GM19324 (cell line): Measurements from ENCODE around the gene OR8D2.

ENCODE experiments used
- ATAC-seq: cut with Tn5 transposase; IDR thresholded peaks from one replicate; pipeline ENCODE4 v1.9.1; 2021; ENCODE audit warnings: mild to moderate bottlenecking, moderate library complexity; ENCODE audit not compliant: unreplicated experiment, low FRiP score

The OR8D2 gene

DNA sequence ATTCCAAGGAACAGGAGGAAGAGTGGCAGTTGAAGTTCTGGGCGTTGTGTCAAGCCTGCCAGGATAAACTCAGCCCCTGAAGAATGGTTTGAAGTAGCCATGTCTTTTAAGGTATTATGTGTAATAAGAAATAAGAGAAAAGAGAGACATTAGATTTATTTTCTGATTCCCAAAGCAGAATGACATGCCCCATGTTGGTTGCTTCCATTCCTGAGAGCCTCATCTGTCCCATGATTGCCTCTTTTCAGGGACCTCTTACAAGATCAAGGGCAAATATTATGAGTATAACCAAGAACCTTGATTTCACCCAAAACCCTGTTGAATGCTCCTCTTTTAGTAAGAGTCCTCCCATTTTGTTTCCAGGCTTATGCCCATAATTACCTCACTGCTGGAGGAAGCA is at the start of gene OR8D2:
OR8D2 (minus strand) TSS at position 101 of the 400 bp plus-strand sequence; CDS start at position 101, 0 bp downstream.
- ATAC-seq = no peak

DNA sequence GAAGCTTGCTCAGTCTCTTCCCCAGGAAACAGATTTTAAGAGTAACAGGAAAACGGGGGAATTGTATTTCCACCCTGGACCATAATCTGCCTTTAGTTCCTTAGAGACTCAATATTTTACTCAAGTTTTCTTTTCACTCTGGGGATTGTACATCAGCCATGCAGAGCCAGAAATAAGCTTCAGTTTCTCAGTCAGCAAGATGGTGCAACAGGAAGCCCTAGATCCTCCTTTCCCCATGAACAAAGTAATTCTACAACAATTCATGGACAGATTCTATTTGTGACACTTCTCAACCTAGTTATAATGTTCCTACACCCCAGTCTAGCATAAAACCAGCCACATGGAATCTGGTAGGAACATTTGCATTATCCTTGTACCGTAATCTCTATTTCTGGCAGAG is 39.6 kb upstream of the OR8D2 start:
- ATAC-seq = no peak

DNA sequence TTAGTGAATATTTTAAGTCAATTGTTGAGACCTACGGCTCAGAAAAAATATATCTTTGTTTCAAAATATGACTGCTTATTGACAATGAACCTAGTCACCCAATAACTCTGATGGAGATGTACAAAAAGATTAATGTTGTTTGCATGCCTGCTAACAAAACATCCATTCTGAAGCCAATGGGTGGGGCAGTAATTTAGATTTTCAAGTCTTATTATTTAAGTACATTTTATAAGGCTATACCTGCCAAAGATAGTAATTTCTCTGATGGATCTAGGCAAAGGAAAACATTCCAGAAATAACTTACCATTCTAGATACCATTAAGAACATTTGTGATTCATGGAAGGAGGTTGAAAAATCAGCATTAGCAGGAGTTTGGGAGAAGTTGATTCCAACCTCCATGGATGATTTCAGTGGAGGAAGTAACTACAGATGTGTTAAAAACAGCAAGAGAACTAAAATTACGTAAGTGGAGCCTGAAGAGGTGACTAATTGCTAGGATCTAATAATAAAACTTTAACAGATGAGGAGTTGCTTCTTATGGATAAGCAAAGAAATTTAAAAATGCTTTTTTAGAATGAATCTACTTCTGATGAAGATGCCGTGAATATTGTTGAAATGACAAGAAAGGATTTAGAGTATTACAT is 26.4 kb upstream of the OR8D2 start:
- no peak for ATAC-seq

DNA sequence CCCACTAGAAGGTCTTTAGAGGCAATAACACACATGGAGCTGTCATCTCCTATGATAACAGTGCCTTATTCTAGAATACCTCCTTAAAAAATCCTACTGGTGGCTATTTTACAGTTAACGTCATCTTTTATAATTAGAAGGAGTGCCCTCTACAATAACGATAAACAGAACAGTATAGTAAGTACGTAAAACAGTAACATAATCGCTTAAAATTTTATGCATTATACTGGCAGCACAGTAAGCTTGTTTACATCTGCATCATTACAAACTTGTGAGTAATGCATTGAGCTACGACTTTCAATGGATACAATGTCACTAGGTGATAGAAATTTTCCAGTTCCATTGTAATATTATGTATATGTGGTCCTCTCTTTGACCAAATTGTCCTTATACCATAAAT is 24.3 kb upstream of the OR8D2 start:
- ATAC-seq = no peak

DNA sequence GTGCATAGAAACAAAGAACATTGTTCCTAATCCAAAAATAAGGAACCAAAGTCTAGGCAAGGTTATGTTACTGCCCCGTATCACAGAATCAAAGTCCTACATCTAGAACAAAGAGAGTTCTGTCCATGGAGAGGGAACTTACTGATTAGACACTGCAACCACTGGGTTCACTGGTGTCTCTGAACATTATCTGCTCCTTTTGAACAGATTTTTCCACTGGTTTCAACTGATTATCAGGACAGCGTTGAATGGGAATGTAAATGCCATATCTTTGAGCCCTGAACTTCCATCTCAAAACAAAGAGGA is 20.1 kb upstream of the OR8D2 start:
- no peak for ATAC-seq

- no peak for ATAC-seq
Observed at GRCh38 chr11:124339396-124340141, 19.6 kb upstream of the OR8D2 start.

DNA sequence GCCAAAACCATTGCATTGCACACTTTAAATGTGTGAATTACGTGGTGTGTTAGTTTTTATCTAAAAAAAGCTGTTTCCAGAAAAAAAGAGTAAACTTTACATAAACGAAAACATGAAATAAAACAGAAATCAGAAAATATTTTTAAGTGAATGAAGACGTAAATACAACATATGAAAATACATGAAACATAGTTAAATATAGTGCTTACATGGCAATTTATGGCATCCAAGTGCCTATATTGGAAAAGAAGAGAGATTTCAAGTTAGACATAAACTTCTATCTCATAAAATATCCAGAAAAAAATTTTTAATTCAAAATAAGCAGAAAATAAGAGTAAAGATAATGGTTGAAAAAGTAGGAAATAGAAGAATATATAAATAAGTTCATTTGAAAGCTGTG is 11.9 kb upstream of the OR8D2 start:
- ATAC-seq = no peak

DNA sequence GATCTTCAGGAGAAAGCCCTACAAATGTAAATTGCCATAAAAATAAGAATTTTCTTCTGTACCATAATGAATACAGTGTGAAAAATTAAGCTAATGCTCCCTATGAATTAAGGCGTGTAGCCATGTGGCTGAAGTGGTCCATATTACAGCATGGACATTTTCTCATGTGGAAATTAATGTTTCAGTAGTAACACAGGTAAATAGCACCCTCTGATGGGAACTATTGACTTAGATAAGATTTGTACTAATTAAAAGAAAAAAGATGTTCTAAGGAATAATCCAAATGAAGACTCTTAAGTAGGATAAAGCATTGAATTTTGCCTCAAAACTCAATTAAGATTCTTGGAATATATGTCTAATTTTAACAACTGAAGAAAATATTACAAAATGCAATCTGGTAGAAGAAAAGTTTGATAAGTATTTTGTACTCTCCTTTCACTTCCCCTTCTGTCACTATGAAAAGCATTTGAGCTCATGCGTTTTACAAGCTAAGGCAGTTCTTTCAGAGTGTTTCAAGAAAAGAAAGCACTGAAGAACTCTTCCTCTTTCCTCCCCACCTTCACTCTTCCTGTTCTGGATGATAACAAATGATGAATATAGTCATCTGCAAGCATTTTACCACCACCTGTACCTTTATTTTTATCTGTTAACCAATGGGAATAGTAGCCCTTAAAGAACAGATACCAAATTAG is 9.9 kb upstream of the OR8D2 start:
- no peak for ATAC-seq

DNA sequence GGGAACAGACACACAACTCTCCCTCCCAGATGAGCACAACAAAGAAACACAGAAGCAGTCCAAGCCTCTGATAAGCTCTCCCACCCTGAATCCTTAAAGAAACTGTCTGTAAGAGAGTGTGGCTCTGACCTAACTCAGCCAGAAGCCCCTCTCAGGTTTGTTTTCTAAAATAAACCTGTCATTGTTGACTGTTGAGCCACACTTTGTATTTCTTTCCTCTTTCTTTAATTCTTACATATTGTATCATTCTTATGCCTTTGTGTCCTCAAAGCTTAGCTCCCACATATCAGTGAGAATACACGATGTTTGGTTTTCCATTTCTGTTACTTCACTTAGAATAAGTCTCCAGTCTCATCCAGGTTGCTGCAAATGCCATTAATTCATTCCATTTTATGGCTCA is 7.8 kb upstream of the OR8D2 start:
- ATAC-seq = no peak

DNA sequence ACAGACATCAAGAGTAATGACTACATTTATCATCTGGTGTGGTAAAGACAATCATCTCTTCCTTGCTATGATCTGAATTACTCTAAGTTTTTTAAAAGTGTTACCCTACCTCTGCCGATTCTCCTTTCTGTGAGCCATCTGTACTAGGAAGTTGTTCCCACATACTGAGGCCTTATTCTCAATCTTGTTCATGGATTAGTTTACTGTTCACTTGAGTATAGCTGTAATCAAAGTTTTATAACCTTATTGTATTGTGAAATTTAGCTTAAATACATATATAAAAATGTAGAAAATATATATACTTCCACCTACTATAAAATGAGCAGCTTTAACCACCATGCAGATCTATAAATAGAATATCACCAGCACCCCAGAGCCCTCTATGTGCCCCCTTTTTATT is 2.4 kb upstream of the OR8D2 start:
- ATAC-seq = no peak

GRCh38 chr11:124315052-124315451 is 4.9 kb downstream of the OR8D2 start:
- ATAC-seq = no peak

- no peak for ATAC-seq
Observed at GRCh38 chr11:124313849-124314248, 6.1 kb downstream of the OR8D2 start, which contains the start of gene OR8D1. TSS of gene OR8D1 (minus strand) at chr11:124313949. CDS start at chr11:124310766, 3,183 bp downstream.

DNA sequence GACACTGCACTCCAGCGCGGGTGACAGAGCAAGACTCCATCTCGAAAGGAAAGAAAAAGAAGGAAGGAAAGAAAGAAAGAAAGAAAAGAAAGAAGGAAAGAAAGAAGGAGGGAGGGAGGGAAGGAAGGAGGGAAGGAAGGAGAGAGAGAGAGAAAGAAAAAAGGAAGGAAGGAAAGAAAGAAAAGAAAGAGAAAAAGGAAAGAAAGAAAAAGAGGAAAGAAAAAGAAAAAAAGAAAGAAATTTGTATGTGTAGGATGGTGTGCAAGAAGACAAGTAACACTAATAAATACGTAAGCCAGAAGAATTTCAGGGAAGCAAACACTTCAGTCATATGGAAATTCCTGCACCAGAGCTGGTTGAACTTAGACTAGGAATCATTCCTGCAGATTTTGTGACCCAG is 6.9 kb downstream of the OR8D2 start:
- no peak for ATAC-seq

DNA sequence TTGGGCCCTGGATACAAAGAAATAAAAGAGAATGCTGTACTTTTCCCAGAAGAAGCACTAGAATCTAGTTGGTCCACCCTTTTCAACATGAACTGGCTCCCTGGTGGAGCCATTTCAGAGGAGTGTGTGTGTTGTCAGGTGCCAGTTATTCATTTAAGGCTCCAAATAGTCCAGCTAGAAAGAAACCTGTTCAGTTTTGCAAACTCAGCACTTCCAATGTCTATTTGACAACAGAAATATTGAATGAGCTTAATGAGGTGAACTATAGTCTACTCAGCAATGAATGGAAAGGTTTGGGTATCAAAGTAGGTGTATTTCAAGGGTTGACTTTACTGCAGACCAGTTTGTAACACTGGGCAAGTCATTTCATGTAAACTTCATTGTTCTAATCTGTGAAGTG is 8.3 kb downstream of the OR8D2 start:
- ATAC-seq = no peak

DNA sequence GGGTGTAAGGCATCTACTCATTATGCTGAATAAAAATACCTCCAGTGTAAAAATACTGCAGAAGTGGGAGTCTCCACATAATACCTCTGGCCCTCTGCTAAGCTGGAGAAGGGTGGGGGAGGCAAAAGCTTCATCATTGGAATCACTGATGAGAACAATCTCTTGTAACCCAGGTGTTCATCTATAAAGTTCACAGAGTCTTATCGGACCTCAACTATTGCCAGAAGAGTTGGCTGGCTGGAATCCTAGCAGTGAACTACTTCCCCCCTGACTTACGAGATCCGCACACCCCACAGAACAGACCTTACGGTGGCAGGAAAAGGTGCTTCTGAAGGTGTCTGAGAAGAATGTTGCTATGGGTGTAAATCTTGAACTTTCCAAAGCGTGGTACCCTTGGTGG is 8.7 kb downstream of the OR8D2 start:
- ATAC-seq = no peak

GRCh38 chr11:124310721-124311120 is 9.3 kb downstream of the OR8D2 start:
- ATAC-seq = no peak

GRCh38 chr11:124307093-124307492 is 12.9 kb downstream of the OR8D2 start:
- no peak for ATAC-seq

- no peak for ATAC-seq
Observed at GRCh38 chr11:124302347-124303125, 17.5 kb downstream of the OR8D2 start.

DNA sequence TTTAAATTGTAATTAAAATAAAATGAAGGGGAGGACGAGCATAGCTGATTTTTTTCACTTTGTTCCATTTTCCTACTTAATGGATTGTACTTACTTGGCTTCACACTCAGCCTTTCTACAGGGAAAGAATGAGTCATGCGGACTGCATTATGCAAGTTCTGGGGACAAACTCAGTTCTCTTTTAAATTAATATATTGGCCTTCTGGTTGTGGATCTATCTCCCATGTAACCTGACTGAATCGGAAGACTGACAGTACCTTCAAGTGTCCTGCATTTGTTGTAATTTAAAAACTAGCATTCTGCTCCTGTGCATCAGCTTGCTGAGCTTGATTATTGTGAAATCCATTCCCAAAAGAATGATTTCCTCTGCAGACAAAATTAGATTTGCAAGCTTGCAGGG is 18.4 kb downstream of the OR8D2 start:
- ATAC-seq = no peak

GRCh38 chr11:124297921-124298320 is 22.1 kb downstream of the OR8D2 start:
- no peak for ATAC-seq

GRCh38 chr11:124296016-124296415 is 24.0 kb downstream of the OR8D2 start:
- ATAC-seq = no peak
